HL-60 (cell line): ENCODE data around the gene MIEN1.

Experiments used
- DNase-seq, 2 experiments: peaks; one replicate each; pipeline ENCODE4 v3.0.0-alpha.2; 2010 to 2020; ENCODE audit warnings: low read depth in 1 of 2, low spot score in 1 of 2
- H3K27ac ChIP-seq: fragments of 250-450 bp; sonication (Bioruptor Pico); replicated peaks from 2 replicates; pipeline ENCODE4 v1.5.1; 2020; ENCODE audit warnings: mild to moderate bottlenecking, moderate library complexity
- H3K27me3 ChIP-seq: fragments of 250-450 bp; sonication (Bioruptor Pico); 2 replicates; pipeline ENCODE4 v1.5.1; 2021; ENCODE audit warnings: mild to moderate bottlenecking, moderate library complexity; ENCODE audit not compliant: insufficient read depth, poor library complexity, severe bottlenecking
- H3K4me3 ChIP-seq: replicated peaks from 2 replicates; pipeline ENCODE4 v1.5.1; 2011; ENCODE audit warnings: mild to moderate bottlenecking, control low read depth, low read length; ENCODE audit not compliant: insufficient read depth
- GABPA ChIP-seq: IDR thresholded peaks from 2 replicates; pipeline ENCODE4 v1.6.1; 2012; ENCODE audit warnings: low read depth
- POLR2AphosphoS5 ChIP-seq: IDR thresholded peaks from 2 replicates; pipeline ENCODE4 v1.6.1; 2012; ENCODE audit warnings: low read depth
- SPI1 ChIP-seq: IDR thresholded peaks from 2 replicates; pipeline ENCODE4 v1.6.1; 2012; ENCODE audit warnings: low read depth, mild to moderate bottlenecking, borderline replicate concordance
- TF ChIP-seq, protein P1 (sequence below): IDR thresholded peaks from one replicate; pipeline ENCODE4 v1.5.1; 2011; ENCODE audit warnings: low read length, control low read depth, inconsistent platforms; ENCODE audit not compliant: insufficient read depth
- TF ChIP-seq, protein P2 (sequence below): IDR thresholded peaks from 2 replicates; pipeline ENCODE4 v1.6.1; 2012; ENCODE audit warnings: low read depth; ENCODE audit not compliant: insufficient replicate concordance

Gene MIEN1

GRCh38 chr17:39742856-39743436 is 12.6 kb upstream of the MIEN1 start:
- DNase-seq, result no peak
- TF ChIP-seq GABPA (no peak), SPI1 (no peak), POLR2AphosphoS5 (no peak)
- TF ChIP-seq, protein P1, sequence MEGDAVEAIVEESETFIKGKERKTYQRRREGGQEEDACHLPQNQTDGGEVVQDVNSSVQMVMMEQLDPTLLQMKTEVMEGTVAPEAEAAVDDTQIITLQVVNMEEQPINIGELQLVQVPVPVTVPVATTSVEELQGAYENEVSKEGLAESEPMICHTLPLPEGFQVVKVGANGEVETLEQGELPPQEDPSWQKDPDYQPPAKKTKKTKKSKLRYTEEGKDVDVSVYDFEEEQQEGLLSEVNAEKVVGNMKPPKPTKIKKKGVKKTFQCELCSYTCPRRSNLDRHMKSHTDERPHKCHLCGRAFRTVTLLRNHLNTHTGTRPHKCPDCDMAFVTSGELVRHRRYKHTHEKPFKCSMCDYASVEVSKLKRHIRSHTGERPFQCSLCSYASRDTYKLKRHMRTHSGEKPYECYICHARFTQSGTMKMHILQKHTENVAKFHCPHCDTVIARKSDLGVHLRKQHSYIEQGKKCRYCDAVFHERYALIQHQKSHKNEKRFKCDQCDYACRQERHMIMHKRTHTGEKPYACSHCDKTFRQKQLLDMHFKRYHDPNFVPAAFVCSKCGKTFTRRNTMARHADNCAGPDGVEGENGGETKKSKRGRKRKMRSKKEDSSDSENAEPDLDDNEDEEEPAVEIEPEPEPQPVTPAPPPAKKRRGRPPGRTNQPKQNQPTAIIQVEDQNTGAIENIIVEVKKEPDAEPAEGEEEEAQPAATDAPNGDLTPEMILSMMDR, result no peak
- TF ChIP-seq, protein P2, sequence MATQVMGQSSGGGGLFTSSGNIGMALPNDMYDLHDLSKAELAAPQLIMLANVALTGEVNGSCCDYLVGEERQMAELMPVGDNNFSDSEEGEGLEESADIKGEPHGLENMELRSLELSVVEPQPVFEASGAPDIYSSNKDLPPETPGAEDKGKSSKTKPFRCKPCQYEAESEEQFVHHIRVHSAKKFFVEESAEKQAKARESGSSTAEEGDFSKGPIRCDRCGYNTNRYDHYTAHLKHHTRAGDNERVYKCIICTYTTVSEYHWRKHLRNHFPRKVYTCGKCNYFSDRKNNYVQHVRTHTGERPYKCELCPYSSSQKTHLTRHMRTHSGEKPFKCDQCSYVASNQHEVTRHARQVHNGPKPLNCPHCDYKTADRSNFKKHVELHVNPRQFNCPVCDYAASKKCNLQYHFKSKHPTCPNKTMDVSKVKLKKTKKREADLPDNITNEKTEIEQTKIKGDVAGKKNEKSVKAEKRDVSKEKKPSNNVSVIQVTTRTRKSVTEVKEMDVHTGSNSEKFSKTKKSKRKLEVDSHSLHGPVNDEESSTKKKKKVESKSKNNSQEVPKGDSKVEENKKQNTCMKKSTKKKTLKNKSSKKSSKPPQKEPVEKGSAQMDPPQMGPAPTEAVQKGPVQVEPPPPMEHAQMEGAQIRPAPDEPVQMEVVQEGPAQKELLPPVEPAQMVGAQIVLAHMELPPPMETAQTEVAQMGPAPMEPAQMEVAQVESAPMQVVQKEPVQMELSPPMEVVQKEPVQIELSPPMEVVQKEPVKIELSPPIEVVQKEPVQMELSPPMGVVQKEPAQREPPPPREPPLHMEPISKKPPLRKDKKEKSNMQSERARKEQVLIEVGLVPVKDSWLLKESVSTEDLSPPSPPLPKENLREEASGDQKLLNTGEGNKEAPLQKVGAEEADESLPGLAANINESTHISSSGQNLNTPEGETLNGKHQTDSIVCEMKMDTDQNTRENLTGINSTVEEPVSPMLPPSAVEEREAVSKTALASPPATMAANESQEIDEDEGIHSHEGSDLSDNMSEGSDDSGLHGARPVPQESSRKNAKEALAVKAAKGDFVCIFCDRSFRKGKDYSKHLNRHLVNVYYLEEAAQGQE, result no peak

GRCh38 chr17:39742126-39742855 is 12.0 kb upstream of the MIEN1 start:
- DNase-seq, result no peak
- TF ChIP-seq, protein P1, result no peak
- TF ChIP-seq GABPA (no peak), POLR2AphosphoS5 (no peak), SPI1 (no peak)
- TF ChIP-seq, protein P2, result no peak
- H3K4me3 ChIP-seq, result no peak overlapping the region
- peaks cover 51% of the 10 kb centered on the region for H3K27me3 ChIP-seq
- H3K27ac ChIP-seq, result no peak overlapping the region

More at GRCh38 chr17:39742856-39743436, 12.6 kb upstream of the MIEN1 start:
- no peak overlapping the region for H3K27ac ChIP-seq
- H3K4me3 ChIP-seq, result no peak overlapping the region
- H3K27me3 ChIP-seq, result peaks cover 45% of the 10 kb centered on the region

DNA sequence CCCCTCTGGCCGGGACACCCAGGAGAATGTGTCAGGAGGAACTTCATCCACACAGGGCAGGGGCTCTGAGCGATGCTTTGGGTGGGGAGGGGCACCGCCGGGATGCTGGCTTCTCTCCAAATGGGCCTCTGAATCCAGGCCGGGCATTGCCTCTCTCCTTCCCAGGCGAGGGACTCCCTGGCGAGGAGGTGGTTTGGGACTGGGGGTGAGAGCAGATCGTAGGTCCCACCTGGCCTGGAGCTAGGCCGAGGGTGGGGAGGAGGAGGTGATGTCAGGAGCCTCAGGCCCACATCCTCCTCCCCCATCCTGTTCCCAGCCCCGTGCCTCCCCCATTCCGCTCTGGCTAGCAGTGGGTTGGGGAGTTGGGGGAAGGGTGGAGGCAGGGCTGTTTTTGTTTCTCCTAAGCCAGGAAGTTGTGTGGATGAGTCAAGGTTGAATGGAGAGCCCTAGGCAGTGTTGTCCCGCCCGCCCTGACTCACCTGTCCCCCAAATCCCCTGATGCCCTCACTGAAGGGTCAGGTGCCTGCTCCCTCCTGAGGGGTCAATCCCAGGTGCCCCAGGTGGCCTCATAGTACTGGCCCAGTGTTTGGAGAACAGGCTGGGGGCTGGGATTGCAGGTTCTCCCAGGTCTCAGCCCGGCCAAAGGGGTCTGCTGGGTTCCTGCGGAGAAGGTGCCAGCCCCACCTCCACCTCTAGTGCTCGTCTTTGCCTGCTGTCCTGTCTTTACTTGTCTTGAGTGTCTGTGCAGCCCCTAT is 10.2 kb upstream of the MIEN1 start:
- no peak overlapping the region for H3K4me3 ChIP-seq
- TF ChIP-seq POLR2AphosphoS5 (no peak), GABPA (no peak), SPI1 (no peak)
- TF ChIP-seq, protein P2, result no peak
- TF ChIP-seq, protein P1, result no peak
- DNase-seq, result no peak
- peaks cover 60% of the 10 kb centered on the region for H3K27me3 ChIP-seq
- no peak overlapping the region for H3K27ac ChIP-seq
